8988T (cell line): ENCODE data around the gene SND1.
"Not testable (repeated sequence)": the region's sequence is repeated elsewhere in the genome, so short reads cannot be mapped to it uniquely, and the experiment has no call there.

Source experiments
- DNase-seq: peaks from one replicate; pipeline ENCODE4 v3.0.0; 2011

The SND1 gene

DNA sequence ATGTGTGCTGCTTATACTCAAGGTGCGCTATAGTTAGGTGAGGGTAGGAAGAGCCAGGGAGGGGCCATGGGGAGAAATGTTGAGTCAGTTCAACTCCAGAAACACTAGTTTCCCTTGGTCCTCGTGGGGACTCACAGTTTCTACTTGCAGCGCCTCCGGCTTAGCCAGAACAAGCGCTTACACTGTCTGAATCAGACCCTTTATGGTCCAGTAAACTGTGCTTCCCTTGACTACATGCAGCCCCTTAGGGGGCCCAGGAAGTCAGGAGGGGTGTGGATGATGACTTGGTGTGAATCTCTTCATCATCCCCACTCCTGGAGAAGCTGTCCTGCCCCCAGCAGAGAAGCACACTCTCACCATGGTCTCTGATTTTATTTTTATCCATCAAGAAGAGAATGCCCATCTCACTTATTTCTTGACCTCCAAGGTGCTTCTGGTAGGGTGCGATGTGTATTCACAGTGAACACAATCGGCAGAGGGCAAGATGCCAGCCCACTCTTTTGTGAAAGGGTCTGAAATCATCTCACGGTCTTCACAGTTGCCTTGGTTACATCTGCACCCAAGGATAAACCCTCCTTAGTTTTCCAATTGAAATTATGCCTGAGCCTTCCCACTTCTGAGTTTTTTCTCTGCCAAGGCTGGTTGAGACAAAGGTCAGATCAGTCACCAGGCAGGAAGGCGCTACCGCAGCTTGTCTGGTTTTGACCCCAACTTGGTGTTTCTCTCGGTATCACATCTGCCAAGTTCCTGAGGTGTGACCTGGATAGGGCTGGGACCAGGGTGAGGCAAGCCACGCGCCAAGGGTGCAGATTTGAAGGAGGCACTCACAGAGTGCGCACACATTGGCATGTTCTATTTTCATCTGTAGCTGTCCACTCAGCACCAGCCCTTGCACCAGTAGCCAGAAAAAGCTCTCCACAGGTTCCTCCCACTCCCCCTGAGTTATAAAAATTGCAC, 441.9 kb downstream of the SND1 start:
- DNase-seq = no peak

DNA sequence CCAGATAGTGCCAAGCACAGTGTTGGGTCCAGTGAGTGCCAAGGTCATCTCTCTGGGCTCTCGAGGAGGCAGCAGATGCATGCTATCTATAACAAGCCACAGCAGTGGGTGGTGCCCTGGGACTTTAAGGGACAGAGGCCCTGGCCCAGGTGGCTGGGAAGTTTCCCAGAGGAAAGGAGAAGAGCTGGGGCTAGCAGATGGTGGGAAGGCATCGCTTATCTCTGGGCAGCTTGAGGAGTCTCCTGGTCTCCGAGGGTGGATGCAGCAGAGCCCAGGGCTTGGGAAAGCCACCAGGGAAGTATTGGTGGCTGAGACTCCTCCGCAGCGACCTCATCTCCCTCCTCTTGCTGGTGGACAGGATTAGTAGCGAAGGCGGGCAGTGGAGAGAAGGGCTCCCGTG, 442.7 kb downstream of the SND1 start:
- no peak for DNase-seq

DNA sequence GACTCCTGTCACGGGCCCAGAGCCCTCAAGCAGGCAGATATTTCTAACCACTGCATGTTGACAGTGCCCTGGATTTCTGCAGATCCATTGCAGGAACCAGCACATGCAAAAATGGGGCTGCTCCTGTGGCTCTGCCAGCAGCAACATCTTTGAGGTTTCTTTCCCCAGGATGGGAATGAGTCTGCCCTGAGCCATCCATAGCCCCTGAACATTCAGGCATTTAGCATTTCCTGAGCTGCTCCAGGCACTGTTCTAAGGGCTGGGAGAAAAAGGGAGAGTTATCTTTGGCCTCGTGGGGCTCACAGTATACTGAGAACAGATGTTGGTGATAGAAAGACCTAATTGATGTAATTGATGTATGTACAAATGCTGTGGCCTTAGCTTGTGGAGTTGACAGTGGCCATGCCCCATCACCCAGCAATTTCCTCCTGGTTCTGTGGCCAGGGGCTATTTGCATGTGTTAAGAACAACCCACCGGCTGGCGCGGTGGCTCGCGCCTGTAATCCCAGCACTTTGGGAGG, 445.3 kb downstream of the SND1 start:
- no peak for DNase-seq

DNA sequence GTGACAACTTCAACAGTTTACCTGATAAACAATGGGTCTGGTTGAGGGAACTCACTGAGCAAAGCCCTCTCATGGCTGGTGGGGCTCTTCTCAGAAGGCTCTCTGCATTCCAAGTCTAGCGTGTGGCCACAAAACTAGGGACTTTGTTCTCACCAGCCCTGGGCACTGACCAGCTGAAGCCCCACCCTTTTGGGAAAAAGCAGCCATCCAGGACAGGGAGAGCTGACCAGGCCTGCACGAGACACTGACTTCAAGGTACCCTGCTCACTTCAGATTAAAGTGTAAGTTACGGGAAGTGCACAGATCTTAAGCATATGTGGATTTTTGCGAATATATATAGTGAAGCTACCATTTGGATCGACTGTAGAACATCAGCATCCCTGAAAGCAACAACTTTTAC, 446.6 kb downstream of the SND1 start:
- no peak for DNase-seq

DNA sequence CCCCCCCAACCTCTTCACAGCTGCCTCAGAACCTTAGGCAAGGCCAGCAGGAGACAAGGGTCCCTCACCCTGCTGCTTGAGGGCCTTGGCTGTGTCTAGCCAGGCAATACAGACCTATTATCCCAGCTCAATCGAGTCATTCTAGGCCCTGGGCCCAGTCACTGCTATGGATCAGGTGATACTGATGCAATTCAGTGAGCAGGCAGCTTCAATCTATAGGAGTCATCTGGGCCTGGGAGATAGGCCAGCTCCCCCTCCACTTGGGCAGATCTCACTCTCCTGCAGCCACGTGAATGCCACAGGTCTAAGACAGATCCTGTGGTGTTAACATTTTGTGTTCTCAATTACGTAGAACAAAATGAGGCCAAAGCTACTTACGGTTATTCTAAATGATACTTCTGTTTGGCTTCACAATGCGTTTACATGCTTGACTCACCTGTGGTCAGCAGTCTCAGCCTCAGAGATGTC, 447.2 kb downstream of the SND1 start:
- no peak for DNase-seq

DNA sequence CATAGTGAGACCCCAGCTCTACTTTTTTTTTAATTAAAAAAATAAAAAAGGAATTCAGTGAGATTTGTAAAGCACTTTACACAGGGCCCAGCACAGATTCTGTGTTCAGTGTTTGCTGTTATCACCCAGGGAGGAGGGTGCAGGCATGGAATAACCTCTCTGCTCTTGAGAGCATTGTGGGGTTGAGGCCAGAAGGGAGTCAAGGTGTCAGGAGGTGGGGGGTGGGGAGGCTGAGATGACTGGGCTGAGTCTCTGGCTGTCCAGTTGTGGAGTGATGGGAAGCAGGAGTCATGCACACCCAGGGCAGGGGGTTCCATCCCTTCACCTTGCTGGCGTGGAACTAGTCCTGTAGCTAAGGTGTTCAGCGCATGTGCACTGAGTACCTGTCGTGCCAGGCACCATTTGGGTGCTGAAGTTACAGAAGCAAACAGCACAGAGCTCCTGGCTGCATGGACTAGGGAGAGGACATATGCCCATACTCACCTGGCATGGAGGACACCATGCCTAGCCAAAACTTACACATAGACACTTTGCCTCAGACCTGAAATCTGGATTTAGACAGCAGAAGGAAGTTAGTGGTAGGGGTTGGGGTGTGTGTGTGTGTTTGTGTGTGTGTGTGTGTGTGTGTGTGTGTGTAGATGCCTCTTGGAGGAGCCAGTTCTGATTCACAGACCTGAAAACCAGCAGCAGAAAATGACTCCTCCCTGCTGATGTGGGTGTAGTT, 448.4 kb downstream of the SND1 start:
- DNase-seq = no peak

DNA sequence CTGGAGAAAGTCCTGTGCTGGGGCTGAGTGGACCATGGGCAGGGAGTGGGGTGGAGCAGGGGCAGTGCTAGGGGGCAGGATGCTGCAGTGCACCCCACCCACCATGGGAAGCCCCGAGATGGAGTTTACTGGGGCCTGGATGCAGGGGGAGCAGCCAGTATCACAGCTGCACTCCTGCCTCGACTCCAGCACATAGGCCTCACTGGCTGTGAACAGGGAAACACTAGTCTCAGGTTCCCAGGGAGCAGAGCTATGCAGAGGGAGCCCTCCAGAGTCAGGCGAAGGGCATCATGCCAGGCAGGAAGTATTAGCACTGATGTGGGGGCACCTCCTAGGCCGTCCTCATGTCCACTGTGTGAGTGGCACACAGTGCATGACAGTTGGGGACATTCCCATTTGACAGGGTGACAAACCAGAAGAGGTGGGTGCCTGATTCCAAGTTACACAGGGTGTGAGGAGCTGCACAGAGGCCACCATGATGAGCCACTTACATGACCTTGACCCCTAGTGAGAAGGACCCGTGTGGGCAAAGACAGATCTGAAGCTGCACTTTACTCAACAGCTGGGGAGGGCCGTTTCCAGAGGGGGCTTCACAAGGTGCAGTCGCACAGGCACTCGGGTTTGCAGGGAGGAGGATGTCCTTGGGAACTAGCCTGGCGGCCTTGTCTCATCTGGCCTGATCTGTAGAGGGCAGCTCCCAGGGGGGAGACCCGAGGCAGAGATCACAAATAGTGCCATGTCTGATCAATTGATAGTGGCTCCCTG, 449.1 kb downstream of the SND1 start:
- DNase-seq = no peak

DNA sequence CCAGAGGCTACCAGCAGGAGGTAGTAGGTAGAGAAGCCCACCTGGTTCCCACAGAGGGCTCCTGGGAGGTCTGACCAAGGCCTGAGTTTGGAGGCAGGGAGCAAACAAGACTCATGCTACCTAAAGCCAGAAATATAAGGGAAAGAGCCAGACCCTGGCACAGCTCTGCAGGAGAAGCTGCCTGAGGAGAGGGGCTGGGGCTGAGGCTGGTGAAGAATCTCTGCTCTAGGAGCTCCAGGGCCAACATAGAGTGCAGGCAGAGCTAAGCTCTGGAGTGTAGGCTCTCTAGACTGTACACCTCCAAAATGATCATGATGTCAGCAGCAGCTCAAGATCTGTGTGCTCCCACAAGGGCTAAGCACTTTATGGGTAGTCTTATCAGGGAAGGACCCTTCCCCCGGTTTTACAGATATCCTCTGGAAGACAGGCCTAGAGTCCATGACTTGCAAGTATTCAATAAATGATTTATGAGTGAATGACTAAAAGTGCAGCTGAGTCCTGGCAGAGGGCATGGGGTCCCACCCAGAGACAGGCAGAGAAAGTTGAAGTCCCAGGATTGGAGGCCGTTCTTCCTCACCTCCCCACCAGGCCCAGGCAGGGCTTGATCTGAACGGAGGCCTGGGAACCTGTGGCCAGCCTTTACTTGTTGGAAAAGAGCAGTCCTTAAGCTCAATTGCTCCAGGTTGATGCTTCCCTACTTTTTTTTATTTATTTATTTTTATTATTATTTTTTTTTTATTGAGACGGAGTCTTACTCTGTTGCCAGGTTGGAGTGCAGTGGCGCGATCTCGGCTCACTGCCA, 450.7 kb downstream of the SND1 start:
- no peak for DNase-seq

- DNase-seq = no peak
Measured at GRCh38 chr7:128103498-128104107, 451.6 kb downstream of the SND1 start.

GRCh38 chr7:128104108-128104742, 452.2 kb downstream of the SND1 start:
- no peak for DNase-seq

- DNase-seq = no peak
Measured at GRCh38 chr7:128105228-128106022, 453.4 kb downstream of the SND1 start.

GRCh38 chr7:128106821-128107220, 454.8 kb downstream of the SND1 start:
- DNase-seq = no peak

- DNase-seq = not testable (repeated sequence)
Measured at GRCh38 chr7:128107516-128107915, 455.5 kb downstream of the SND1 start.

GRCh38 chr7:128108129-128108528, 456.1 kb downstream of the SND1 start:
- no peak for DNase-seq

GRCh38 chr7:128108641-128109423, 456.8 kb downstream of the SND1 start:
- no peak for DNase-seq

DNA sequence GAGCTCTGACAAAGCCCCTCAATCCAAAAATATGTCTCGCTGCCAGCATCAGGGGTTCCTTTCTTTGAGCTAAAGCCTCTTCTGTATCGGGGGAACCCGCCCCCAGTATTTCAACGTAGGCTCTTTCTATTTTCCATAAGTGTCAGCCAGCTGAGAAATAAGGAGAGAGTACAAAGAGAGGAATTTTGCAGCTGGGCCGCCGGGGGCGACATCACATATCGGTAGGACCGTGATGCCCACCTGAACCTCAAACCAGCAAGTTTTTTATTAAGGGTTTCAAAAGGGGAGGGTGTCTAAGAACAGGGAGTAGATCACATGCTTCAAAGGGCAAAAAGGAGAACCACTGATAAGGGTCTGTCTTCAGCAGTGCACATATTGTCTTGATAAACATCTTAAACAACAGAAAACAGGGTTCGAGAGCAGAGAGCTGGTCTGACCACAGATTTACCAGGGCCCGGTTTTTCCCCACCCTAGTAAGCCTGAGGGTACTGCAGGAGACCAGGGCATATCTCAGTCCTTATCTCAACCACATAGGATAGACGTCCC, 457.5 kb downstream of the SND1 start:
- DNase-seq = not testable (repeated sequence)

DNA sequence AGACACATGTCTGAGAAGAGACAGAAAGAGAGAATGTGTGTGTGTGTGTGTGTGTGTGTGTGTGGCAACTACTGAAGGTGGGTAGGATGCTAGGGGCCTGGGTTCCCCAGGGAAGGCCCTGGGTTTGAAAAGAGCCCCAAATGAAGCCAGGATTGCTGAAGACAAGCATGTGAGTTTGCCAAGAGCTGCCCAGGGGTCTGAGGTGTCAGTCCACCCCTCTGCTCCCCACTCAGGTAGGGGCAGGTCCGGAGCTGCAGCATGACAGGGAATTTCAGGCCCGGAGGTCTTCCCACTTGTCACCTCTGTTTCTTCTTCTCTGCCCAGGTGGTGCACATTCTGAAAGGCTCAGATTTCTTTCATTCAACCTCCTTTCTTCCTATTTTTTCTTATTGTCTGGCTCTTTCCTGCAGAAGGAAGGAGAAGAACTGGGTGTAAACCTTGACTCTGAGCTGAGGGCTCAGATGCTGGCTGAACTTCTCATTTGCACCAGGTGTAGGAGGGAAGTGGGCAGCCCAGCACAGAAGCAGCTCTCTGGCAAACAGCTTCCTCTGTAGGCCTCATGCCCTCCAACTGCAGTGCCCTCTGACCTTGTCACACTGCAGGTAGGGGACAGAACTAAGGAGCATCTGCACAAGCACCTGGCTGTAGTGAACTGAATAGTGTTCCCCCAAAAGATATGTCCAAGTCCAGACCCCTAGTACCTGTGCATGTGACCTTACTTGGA, 458.8 kb downstream of the SND1 start:
- DNase-seq = no peak

GRCh38 chr7:128112018-128112780, 460.2 kb downstream of the SND1 start:
- DNase-seq = no peak
